HepG2 (cell line): ENCODE results near the gene USP9Y. TPM values are rescaled to one million over a fixed set of nuclear protein-coding genes. Genes with fewer than 3 reads are reported as not detected.

Experiments used
- BCLAF1 ChIP-seq: fragments of 450-650 bp; IDR thresholded peaks from 2 replicates; pipeline ENCODE4 v1.6.1; 2017; ENCODE audit warnings: mild to moderate bottlenecking
- CREBL2 ChIP-seq: sonication (generic); formaldehyde crosslinking; IDR thresholded peaks from 2 replicates; pipeline ENCODE4 v1.8.1; 2023; ENCODE audit warnings: missing genetic modification reagents, mild to moderate bottlenecking, borderline replicate concordance
- DBP ChIP-seq: sonication (generic); formaldehyde crosslinking; IDR thresholded peaks from 2 replicates; pipeline ENCODE4 v1.4.0; 2020; ENCODE audit warnings: missing genetic modification reagents; ENCODE audit errors: not compliant biosample characterization
- HDAC2 ChIP-seq: sonication (generic); formaldehyde crosslinking; IDR thresholded peaks from 2 replicates; pipeline ENCODE4 v1.4.0; 2020; ENCODE audit warnings: missing genetic modification reagents
- KLF9 ChIP-seq: IDR thresholded peaks from 2 replicates; pipeline ENCODE4 v1.6.1; 2016; ENCODE audit warnings: low read depth
- MIXL1 ChIP-seq: IDR thresholded peaks from 2 replicates; pipeline ENCODE4 v1.6.1; 2016
- MZF1 ChIP-seq: sonication (generic); formaldehyde crosslinking; IDR thresholded peaks from 2 replicates; pipeline ENCODE4 v1.8.1; 2023; ENCODE audit warnings: mild to moderate bottlenecking, missing genetic modification reagents, borderline replicate concordance
- NR2F2 ChIP-seq: IDR thresholded peaks from 2 replicates; pipeline ENCODE4 v1.6.1; 2012; ENCODE audit warnings: low read depth, inconsistent platforms, borderline replicate concordance
- RAD51 ChIP-seq: fragments of 450-650 bp; IDR thresholded peaks from 2 replicates; pipeline ENCODE4 v1.6.1; 2016; ENCODE audit warnings: borderline replicate concordance
- SNAI1 ChIP-seq: sonication (generic); formaldehyde crosslinking; IDR thresholded peaks from 2 replicates; pipeline ENCODE4 v1.5.0; 2020; ENCODE audit warnings: mild to moderate bottlenecking, missing genetic modification reagents, borderline replicate concordance
- TAF15 ChIP-seq: fragments of 200-400 bp; formaldehyde crosslinking; IDR thresholded peaks from one replicate; pipeline ENCODE4 v1.6.1; 2018; ENCODE audit warnings: mild to moderate bottlenecking, low read depth, low read length; ENCODE audit not compliant: poor library complexity, severe bottlenecking
- TBX2 ChIP-seq: sonication (generic); formaldehyde crosslinking; IDR thresholded peaks from 2 replicates; pipeline ENCODE4 v1.5.0; 2020; ENCODE audit warnings: missing genetic modification reagents, mild to moderate bottlenecking, borderline replicate concordance
- TGIF2 ChIP-seq: IDR thresholded peaks from 2 replicates; pipeline ENCODE4 v1.6.1; 2016; ENCODE audit warnings: control low read depth, missing compliant biosample characterization
- THAP11 ChIP-seq: IDR thresholded peaks from 2 replicates; pipeline ENCODE4 v1.6.1; 2016; ENCODE audit warnings: missing biosample characterization, missing genetic modification reagents
- ZBTB38 ChIP-seq: sonication (generic); formaldehyde crosslinking; IDR thresholded peaks from 2 replicates; pipeline ENCODE4 v1.5.1; 2020; ENCODE audit warnings: mild to moderate bottlenecking, missing genetic modification reagents
- ZBTB4 ChIP-seq: sonication (generic); formaldehyde crosslinking; IDR thresholded peaks from 2 replicates; pipeline ENCODE4 v1.4.0; 2020; ENCODE audit warnings: missing genetic modification reagents, mild to moderate bottlenecking, borderline replicate concordance
- ZNF24 ChIP-seq: fragments of 450-650 bp; IDR thresholded peaks from 2 replicates; pipeline ENCODE4 v1.6.1; 2017; ENCODE audit warnings: antibody characterized with exemption, mild to moderate bottlenecking
- ZNF597 ChIP-seq: sonication (generic); formaldehyde crosslinking; IDR thresholded peaks from 2 replicates; pipeline ENCODE4 v1.5.0; 2020; ENCODE audit warnings: missing genetic modification reagents
- ZNF691 ChIP-seq: sonication (generic); formaldehyde crosslinking; IDR thresholded peaks from 2 replicates; pipeline ENCODE4 v1.4.0; 2020; ENCODE audit warnings: missing genetic modification reagents, low read depth, mild to moderate bottlenecking, borderline replicate concordance
- ZNF709 ChIP-seq: sonication (generic); formaldehyde crosslinking; IDR thresholded peaks from 2 replicates; pipeline ENCODE4 v1.5.0; 2020; ENCODE audit warnings: mild to moderate bottlenecking, missing genetic modification reagents
- ZNF776 ChIP-seq: sonication (generic); formaldehyde crosslinking; IDR thresholded peaks from 2 replicates; pipeline ENCODE4 v1.4.0; 2020; ENCODE audit warnings: mild to moderate bottlenecking, missing genetic modification reagents
- ZSCAN22 ChIP-seq: sonication (generic); formaldehyde crosslinking; IDR thresholded peaks from 2 replicates; pipeline ENCODE4 v1.4.0; 2020; ENCODE audit warnings: mild to moderate bottlenecking, missing genetic modification reagents
- ZSCAN9 ChIP-seq: IDR thresholded peaks from 2 replicates; pipeline ENCODE4 v1.6.1; 2016; ENCODE audit warnings: borderline replicate concordance
- polyA plus RNA-seq, 8 experiments: library from polyadenylated mRNA; depleted of rRNA in 3 of 8; stranded (reverse) in 7 of 8; unstranded in 1 of 8; fragments of >200 nt; fragmentation: Illumina TruSeq in 4 of 8; extraction: Trizol in 4 of 8; gene quantifications; 2 replicates each; pipeline versions ENCODE4 v1.2.1 to v1.2.3, GENCODE V29; 2011 to 2016; ENCODE audit warnings: low read depth in 4 of 8, missing spikeins in 1 of 8, mixed read lengths in 1 of 8; ENCODE audit not compliant: insufficient read depth in 1 of 8
- total RNA-seq, 5 experiments: library from RNA; depleted of rRNA; stranded (reverse); fragments of >200 nt; fragmentation: Illumina TruSeq; extraction: Trizol; gene quantifications; 2 replicates each; pipeline ENCODE4 v1.2.3, GENCODE V29; 2016; ENCODE audit warnings: low read depth in 1 of 5

Gene USP9Y
- total and polyA plus RNA-seq, 2 of the 13 experiments (the other 11 are each of a cell fraction or from before 2014, with no cell fraction given): 14.6 to 41.9 TPM

GRCh38 chrY:12905517-12905872 lies 204.5 kb downstream of the USP9Y start (continued):
- no peak for TF ChIP-seq ZNF691 (CRISPR knock-in tag)
- TF ChIP-seq ZNF776: no peak
- no peak for TF ChIP-seq ZBTB4 (CRISPR knock-in tag)
- no peak for TF ChIP-seq NR2F2
- TF ChIP-seq KLF9 (CRISPR knock-in tag): no peak
- TF ChIP-seq CREBL2 (CRISPR knock-in tag): peak; percentile 40; the same call in 1 of the 2 replicates
- no peak for TF ChIP-seq DBP (CRISPR knock-in tag)
- TF ChIP-seq HDAC2 (CRISPR knock-in tag): no peak
- TF ChIP-seq SNAI1 (CRISPR knock-in tag): no peak
- TF ChIP-seq THAP11: peak; percentile 35; the same call in 1 of the 2 replicates
- no peak for TF ChIP-seq ZNF709
- TF ChIP-seq ZNF597 (CRISPR knock-in tag): no peak
- TF ChIP-seq TBX2 (CRISPR knock-in tag): no peak
- TF ChIP-seq TAF15: no peak
- no peak for TF ChIP-seq BCLAF1
- TF ChIP-seq ZBTB38 (CRISPR knock-in tag): no peak
- no peak for TF ChIP-seq MZF1
- TF ChIP-seq MIXL1 (CRISPR knock-in tag): no peak
- no peak for TF ChIP-seq ZSCAN22
- no peak for TF ChIP-seq ZSCAN9
- no peak for TF ChIP-seq RAD51
- TF ChIP-seq TGIF2 (CRISPR knock-in tag): no peak
- no peak for TF ChIP-seq ZNF24
